ENCODE results near the gene PPP2R2D. TPM values are rescaled to one million over a fixed set of nuclear protein-coding genes. Genes with fewer than 3 reads are reported as not detected.

The PPP2R2D gene
- total RNA-seq, 1 experiment from 2014 or later: 41.0 TPM

GRCh38 chr10:131973160-131973951 is 72.5 kb downstream of the PPP2R2D start:
- intact Hi-C loops (cut with micrococcal nuclease; ENCODE audit: unreplicated experiment): no loop called here
- no peak for ATAC-seq
- H3K27me3 ChIP-seq (ENCODE audit: control insufficient read depth, insufficient read depth, low read length): no peaks in the 10 kb centered on the region
- POLR2A ChIA-PET: no interaction called here
- TF ChIP-seq REST (IDR thresholded peaks at IDR 0.05; ENCODE audit: insufficient read depth in 1 of 2, low read depth in 2 of 2, low read length in 1 of 2): no peak
- TF ChIP-seq POLR2AphosphoS5 (IDR thresholded peaks at IDR 0.05; ENCODE audit: low read depth, low read length): no peak
- TF ChIP-seq SIN3A (IDR thresholded peaks at IDR 0.05; ENCODE audit: borderline replicate concordance, insufficient read depth, low read depth, low read length): no peak
- TF ChIP-seq CTCF (IDR thresholded peaks at IDR 0.05): no peak
- no peak for TF ChIP-seq TCF7L2 (IDR thresholded peaks at IDR 0.05; ENCODE audit: low read depth, low read length)
- BruUV-seq (replicated peaks): no TSS peak
- H3K4me3 ChIP-seq (ENCODE audit: low read depth in 2 of 2, low read length in 2 of 2): no peak overlapping the region
- no peaks in the 10 kb centered on the region for H3K9me3 ChIP-seq (ENCODE audit: control insufficient read depth, insufficient read depth, low read depth, low read length)
- CTCF ChIA-PET: no interaction called here
- peaks cover 7% of the 10 kb centered on the region for H3K4me1 ChIP-seq (ENCODE audit: control insufficient read depth, insufficient read depth, low read length)
- no peak overlapping the region for H3K27ac ChIP-seq (ENCODE audit: low read length)
- in situ Hi-C loops (cut with HindIII; ENCODE audit: low pct_unique_long_range_greater_than_20kb, low sequenced_read_pairs): no loop called here
- H3K36me3 ChIP-seq (ENCODE audit: control insufficient read depth, insufficient read depth, low read length): no peaks in the 10 kb centered on the region
- DNase-seq (ENCODE audit: low read depth, low spot score): no peak

GRCh38 chr10:131974034-131974817 is 73.4 kb downstream of the PPP2R2D start:
- intact Hi-C loops (cut with micrococcal nuclease; ENCODE audit: unreplicated experiment) (no loop called here), in situ Hi-C loops (cut with HindIII; ENCODE audit: low pct_unique_long_range_greater_than_20kb, low sequenced_read_pairs) (no loop called here)
- ATAC-seq: no peak
- Histone ChIP-seq H3K9me3 (ENCODE audit: control insufficient read depth, insufficient read depth, low read depth, low read length) (no peaks in the 10 kb centered on the region), H3K4me1 (ENCODE audit: control insufficient read depth, insufficient read depth, low read length) (peaks cover 10% of the 10 kb centered on the region), H3K27ac (ENCODE audit: low read length) (no peak overlapping the region), H3K36me3 (ENCODE audit: control insufficient read depth, insufficient read depth, low read length) (no peaks in the 10 kb centered on the region), H3K4me3 (ENCODE audit: low read depth in 2 of 2, low read length in 2 of 2) (no peak overlapping the region), H3K27me3 (ENCODE audit: control insufficient read depth, insufficient read depth, low read length) (no peaks in the 10 kb centered on the region)
- TF ChIP-seq CTCF (IDR thresholded peaks at IDR 0.05) (no peak), TCF7L2 (IDR thresholded peaks at IDR 0.05; ENCODE audit: low read depth, low read length) (no peak), SIN3A (IDR thresholded peaks at IDR 0.05; ENCODE audit: borderline replicate concordance, insufficient read depth, low read depth, low read length) (no peak), REST (IDR thresholded peaks at IDR 0.05; ENCODE audit: insufficient read depth in 1 of 2, low read depth in 2 of 2, low read length in 1 of 2) (no peak), POLR2AphosphoS5 (IDR thresholded peaks at IDR 0.05; ENCODE audit: low read depth, low read length) (no peak)
- CTCF ChIA-PET: no interaction called here
- no peak for DNase-seq (ENCODE audit: low read depth, low spot score)
- no TSS peak for BruUV-seq (replicated peaks)
- POLR2A ChIA-PET: no interaction called here
